Right atrium auricular region (tissue), 2 donors: Measurements from ENCODE around the gene NEUROG3. TPM values are rescaled to one million over a fixed set of nuclear protein-coding genes. Genes with fewer than 3 reads are reported as not detected.

Experiments used
- DNase-seq: peaks from one replicate; pipeline ENCODE4 v3.0.0-alpha.2; 2019; ENCODE audit warnings: low spot score
- H3K27ac ChIP-seq, 2 donors: fragments of 200-600 bp; sonication (generic); 1 replicate in 1 of 2; 2 replicates in 1 of 2; pipeline ENCODE4 v1.5.1; 2016 to 2019
- H3K27me3 ChIP-seq, 2 donors: fragments of 200-600 bp; sonication (generic); one replicate each; pipeline versions ENCODE4 v1.5.1 to v1.6.0; 2017 to 2019
- H3K36me3 ChIP-seq: fragments of 200-600 bp; sonication (generic); one replicate; pipeline ENCODE4 v1.5.1; 2016
- H3K4me1 ChIP-seq, 2 donors: fragments of 200-600 bp; sonication (generic); one replicate each; pipeline versions ENCODE4 v1.5.1 to v1.6.0; 2017 to 2019
- H3K4me3 ChIP-seq, 2 donors: fragments of 200-600 bp; sonication (generic); 1 replicate in 1 of 2; 2 replicates in 1 of 2; pipeline ENCODE4 v1.5.1; 2017 to 2019; ENCODE audit warnings: mild to moderate bottlenecking in 1 of 2, moderate library complexity in 1 of 2
- H3K9me3 ChIP-seq, 2 donors: fragments of 200-600 bp; sonication (generic); one replicate each; pipeline ENCODE4 v1.5.1; 2019
- total RNA-seq, 2 donors: library from RNA; depleted of rRNA; stranded (reverse); fragments of >200 nt; gene quantifications; one replicate each; pipeline ENCODE4 v1.1.0, GENCODE V29; 2016
- TF ChIP-seq, protein P1 (sequence below), 2 donors: fragments of 200-600 bp; sonication (generic); IDR thresholded peaks; one replicate each; pipeline ENCODE4 v1.5.1; 2019; ENCODE audit warnings: antibody characterized with exemption in 2 of 2

NEUROG3 gene, protein sequence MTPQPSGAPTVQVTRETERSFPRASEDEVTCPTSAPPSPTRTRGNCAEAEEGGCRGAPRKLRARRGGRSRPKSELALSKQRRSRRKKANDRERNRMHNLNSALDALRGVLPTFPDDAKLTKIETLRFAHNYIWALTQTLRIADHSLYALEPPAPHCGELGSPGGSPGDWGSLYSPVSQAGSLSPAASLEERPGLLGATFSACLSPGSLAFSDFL
- total RNA-seq = not detected

DNA sequence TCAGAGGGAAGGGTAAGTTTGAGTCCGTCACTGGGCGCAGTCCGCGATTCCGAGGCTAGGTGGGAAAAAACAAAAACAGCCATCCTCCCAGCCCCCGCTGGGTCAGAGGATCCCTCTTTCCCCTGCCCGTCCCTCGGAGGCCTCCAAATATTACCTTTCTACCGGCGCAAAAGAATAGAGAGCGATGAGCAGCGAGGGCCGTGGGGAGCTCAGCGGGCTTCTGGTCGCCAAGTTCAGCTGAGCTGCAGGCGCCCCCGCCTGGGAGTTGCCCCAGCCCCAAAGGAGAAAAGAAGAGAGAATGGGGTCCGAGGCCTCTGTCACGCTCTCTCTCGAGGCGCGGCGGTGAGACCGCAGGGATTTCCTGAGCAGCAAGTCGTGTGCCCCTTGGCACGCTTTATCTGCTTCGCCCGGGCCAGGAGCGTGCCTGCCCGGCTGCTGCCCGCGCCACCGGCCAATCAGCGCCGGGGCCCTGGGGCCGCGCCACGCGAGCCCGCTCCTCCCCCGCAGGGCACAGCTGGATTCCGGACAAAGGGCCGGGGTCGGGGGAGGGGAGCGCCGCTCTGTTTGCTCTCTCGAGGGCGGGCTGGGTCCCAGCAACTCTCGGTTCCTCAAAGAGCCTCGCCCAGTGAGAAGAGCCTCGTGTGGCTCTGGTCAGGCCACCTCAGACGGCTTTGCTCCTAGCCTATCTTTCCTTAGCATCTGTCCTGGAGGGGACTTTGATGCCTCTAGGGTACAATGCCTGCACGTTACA, at the start of gene NEUROG3:
Gene NEUROG3 (minus strand): TSS at position 367 of the 751 bp plus-strand sequence. CDS start 379 bp downstream, outside the sequence.
- Histone ChIP-seq H3K27me3 (peaks cover 12 to 53% of the 10 kb centered on the region in 2 donors), H3K4me3 (peak within 1 kb of the TSS in 1 of 2 donors; percentile 28), H3K9me3 (no peaks in the 10 kb centered on the region), H3K36me3 (no peaks in the 10 kb centered on the region), H3K27ac (no peak within 1 kb of the TSS), H3K4me1 (peaks cover 0 to 31% of the 10 kb centered on the region in 2 donors)
- DNase-seq = no peak
- TF ChIP-seq, protein P1, sequence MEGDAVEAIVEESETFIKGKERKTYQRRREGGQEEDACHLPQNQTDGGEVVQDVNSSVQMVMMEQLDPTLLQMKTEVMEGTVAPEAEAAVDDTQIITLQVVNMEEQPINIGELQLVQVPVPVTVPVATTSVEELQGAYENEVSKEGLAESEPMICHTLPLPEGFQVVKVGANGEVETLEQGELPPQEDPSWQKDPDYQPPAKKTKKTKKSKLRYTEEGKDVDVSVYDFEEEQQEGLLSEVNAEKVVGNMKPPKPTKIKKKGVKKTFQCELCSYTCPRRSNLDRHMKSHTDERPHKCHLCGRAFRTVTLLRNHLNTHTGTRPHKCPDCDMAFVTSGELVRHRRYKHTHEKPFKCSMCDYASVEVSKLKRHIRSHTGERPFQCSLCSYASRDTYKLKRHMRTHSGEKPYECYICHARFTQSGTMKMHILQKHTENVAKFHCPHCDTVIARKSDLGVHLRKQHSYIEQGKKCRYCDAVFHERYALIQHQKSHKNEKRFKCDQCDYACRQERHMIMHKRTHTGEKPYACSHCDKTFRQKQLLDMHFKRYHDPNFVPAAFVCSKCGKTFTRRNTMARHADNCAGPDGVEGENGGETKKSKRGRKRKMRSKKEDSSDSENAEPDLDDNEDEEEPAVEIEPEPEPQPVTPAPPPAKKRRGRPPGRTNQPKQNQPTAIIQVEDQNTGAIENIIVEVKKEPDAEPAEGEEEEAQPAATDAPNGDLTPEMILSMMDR (IDR thresholded peaks at IDR 0.05) = no peak

DNA sequence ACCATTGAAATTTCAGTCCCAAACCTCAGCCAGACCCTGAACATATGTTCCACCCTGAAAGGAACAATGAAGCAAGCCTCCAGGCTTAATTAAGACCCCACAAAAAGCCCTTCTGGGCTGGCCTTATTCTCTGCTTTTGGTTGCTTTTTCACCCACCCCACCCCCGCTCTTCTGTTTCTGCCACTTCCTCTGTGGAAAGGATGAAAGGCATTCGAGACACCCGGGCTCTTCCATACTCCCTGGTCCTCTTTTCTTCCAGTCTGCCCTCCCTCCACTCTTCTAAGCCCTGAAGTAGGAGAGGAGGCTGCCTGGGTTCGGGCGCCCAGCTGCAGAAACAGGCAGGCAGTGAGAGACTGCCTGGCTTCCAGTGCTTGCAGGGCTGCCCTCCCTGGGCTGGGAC, 47.4 kb upstream of the NEUROG3 start:
- no peaks in the 10 kb centered on the region for H3K4me1 ChIP-seq
- no peak overlapping the region for H3K4me3 ChIP-seq
- TF ChIP-seq, protein P1 (IDR thresholded peaks at IDR 0.05) = no peak
- H3K27me3 ChIP-seq = no peaks in the 10 kb centered on the region
- H3K9me3 ChIP-seq = peaks cover 0 to 7% of the 10 kb centered on the region in 2 donors
- no peaks in the 10 kb centered on the region for H3K36me3 ChIP-seq
- no peak overlapping the region for H3K27ac ChIP-seq
- DNase-seq = no peak

DNA sequence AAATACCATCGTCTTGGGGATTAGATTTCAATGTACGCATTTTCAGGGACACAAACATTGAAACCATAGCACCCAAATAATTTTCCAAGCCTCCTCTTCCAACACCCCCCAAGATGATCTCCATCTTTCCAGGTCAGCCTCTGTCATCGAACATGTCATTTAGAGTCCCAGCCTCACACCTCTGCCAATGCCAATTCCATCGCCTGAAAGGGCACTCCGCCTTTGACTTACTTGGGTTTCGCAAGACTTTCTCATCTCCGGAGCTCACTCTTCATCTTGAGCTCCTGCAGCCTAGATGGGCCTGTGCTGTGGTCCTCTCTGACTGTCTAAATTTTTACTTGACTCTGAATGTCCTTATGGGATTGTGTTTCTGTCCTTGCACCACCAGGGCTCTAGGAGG, 46.4 kb upstream of the NEUROG3 start:
- no peak overlapping the region for H3K4me3 ChIP-seq
- H3K27ac ChIP-seq = no peak overlapping the region
- H3K9me3 ChIP-seq = peaks cover 0 to 7% of the 10 kb centered on the region in 2 donors
- no peaks in the 10 kb centered on the region for H3K27me3 ChIP-seq
- DNase-seq = no peak
- H3K4me1 ChIP-seq = no peaks in the 10 kb centered on the region
- H3K36me3 ChIP-seq = no peaks in the 10 kb centered on the region
- TF ChIP-seq, protein P1 (IDR thresholded peaks at IDR 0.05) = no peak

DNA sequence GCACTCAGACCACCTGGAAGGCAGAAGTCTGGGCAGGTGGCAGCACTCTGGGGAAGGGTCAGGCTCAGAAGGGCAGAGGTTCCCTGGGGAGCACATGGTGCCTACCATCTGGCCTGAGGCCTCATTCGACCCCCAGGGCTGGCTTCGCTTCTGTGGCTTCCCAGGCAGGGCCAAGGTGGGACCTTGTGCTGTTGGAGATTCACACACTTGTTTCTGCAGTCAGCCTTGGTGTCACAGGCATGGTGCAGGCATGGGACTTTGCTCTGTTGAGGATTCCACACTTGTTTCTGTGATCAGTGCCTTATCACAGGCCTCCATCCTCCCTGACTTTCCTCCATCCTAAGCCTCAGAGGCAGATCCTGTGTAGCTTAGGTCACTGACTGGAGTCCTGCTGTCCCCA, 45.5 kb upstream of the NEUROG3 start:
- H3K4me1 ChIP-seq = no peaks in the 10 kb centered on the region
- DNase-seq = no peak
- H3K9me3 ChIP-seq = no peaks in the 10 kb centered on the region
- H3K27me3 ChIP-seq = no peaks in the 10 kb centered on the region
- H3K36me3 ChIP-seq = no peaks in the 10 kb centered on the region
- no peak overlapping the region for H3K27ac ChIP-seq
- no peak overlapping the region for H3K4me3 ChIP-seq
- TF ChIP-seq, protein P1 (IDR thresholded peaks at IDR 0.05) = no peak

DNA sequence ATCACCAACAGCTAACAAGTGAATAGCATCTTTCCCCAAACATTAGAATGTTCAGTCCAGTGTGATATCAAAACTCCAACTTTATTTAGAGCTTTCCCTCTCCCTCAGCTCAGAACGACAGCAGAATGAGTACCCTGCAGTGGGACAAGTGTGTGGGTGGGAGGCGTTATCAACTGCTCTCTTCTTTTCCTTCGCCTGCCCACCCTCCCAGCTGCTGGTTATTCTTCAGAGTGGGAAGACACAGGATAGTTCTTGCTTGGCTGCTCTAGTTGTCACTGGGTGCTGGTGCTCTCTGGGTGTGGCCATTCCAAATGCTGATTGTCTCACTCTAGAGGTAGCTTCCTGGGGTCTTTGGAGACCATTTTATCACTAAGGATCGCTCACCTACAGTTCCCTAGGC, 43.1 kb upstream of the NEUROG3 start:
- DNase-seq = no peak
- no peaks in the 10 kb centered on the region for H3K4me1 ChIP-seq
- H3K27ac ChIP-seq = no peak overlapping the region
- H3K36me3 ChIP-seq = no peaks in the 10 kb centered on the region
- H3K9me3 ChIP-seq = no peaks in the 10 kb centered on the region
- no peaks in the 10 kb centered on the region for H3K27me3 ChIP-seq
- no peak overlapping the region for H3K4me3 ChIP-seq
- TF ChIP-seq, protein P1 (IDR thresholded peaks at IDR 0.05) = no peak
